Body of pancreas (tissue), 4 donors: ENCODE results near the gene TUT7. TPM values are rescaled to one million over a fixed set of nuclear protein-coding genes. Genes with fewer than 3 reads are reported as not detected.
A peak's percentile ranks its signal among the peaks of the same experiment; 100 is the strongest.

Experiments
- ATAC-seq: fragments of 150-250 bp; one replicate; pipeline ENCODE4 v1.9.1; 2016
- DNase-seq, 4 donors: peaks; one replicate each; pipeline ENCODE4 v3.0.0-alpha.2; 2019
- H3K27ac ChIP-seq, 4 donors: fragments of 200-600 bp; sonication (generic); 1 replicate in 3 of 4; 2 replicates in 1 of 4; pipeline versions ENCODE4 v1.5.1 to v1.6.1; 2016 to 2019; ENCODE audit warnings: mild to moderate bottlenecking in 1 of 4, mixed read lengths in 1 of 4, moderate library complexity in 1 of 4
- H3K27me3 ChIP-seq, 2 donors: fragments of 200-600 bp; sonication (generic); one replicate each; pipeline ENCODE4 v1.6.0; 2016; ENCODE audit warnings: mild to moderate bottlenecking in 1 of 2
- H3K36me3 ChIP-seq, 2 donors: fragments of 200-600 bp; sonication (generic); replicated peaks in 1 of 2; 2 replicates each; pipeline ENCODE4 v1.5.1; 2016; ENCODE audit warnings: low read depth in 2 of 2; ENCODE audit not compliant: insufficient read depth in 1 of 2
- H3K4me1 ChIP-seq: fragments of 200-600 bp; sonication (generic); one replicate; pipeline ENCODE4 v1.6.0; 2016
- H3K4me3 ChIP-seq, 2 donors: fragments of 200-600 bp; sonication (generic); 1 replicate in 1 of 2; 2 replicates in 1 of 2; pipeline ENCODE4 v1.5.1; 2016 to 2019
- H3K9me3 ChIP-seq, 3 donors: fragments of 200-600 bp; sonication (generic); 1 replicate in 2 of 3; 2 replicates in 1 of 3; pipeline ENCODE4 v1.5.1; 2016
- CTCF ChIP-seq, 7 experiments: fragments of 450-650 bp in 4 of 7; fragments of 200-600 bp in 3 of 7; sonication (generic) in 3 of 7; IDR thresholded peaks; one replicate each; pipeline ENCODE4 v1.5.1; 2016 to 2019; ENCODE audit warnings: antibody characterized with exemption in 7 of 7
- POLR2A ChIP-seq, 3 donors: fragments of 450-650 bp; IDR thresholded peaks; one replicate each; pipeline ENCODE4 v1.6.1; 2016; ENCODE audit warnings: antibody characterized with exemption in 3 of 3, mild to moderate bottlenecking in 2 of 3
- WGBS, 2 donors: methylation state at CpG; one replicate each; pipeline ENCODE4 v1.1.5; 2017; 5-methylcytosine and 5-hydroxymethylcytosine counted together
- intact Hi-C: fragments of 100-400 bp; cut with DNase I; formaldehyde crosslinking; loops from one replicate; pipeline ENCODE4 v1.15.1; 2023
- total RNA-seq, 2 donors: library from RNA; depleted of rRNA; stranded (reverse); fragments of >200 nt; gene quantifications; one replicate each; pipeline ENCODE4 v1.1.0, GENCODE V29; 2016

The TUT7 gene
- total RNA-seq, 2 donors from 2014 or later = 24.4 to 60.3 TPM

DNA sequence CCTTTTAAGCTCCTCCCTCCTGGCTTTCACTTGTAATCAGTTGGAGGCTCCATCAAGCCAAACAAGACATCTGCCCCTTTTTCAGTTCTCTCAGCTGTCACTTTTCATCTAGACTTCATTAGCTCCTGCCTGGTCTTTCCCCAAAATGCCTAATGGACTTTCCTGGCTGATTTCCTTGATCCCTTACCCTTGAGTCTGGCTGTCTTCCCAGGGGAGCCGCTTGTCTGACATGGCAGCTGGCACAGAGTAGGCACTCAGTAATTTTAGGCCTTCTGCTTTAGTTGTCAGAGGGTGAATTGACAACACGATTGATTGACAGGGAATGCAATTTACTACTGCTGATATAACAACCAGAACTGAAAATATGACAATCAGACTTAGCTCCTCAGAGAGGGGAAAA, 96.8 kb downstream of the TUT7 start:
- no peaks in the 10 kb centered on the region for H3K27me3 ChIP-seq
- no peak for ATAC-seq
- DNase-seq = no peak
- no peaks in the 10 kb centered on the region for H3K9me3 ChIP-seq
- TF ChIP-seq POLR2A (IDR thresholded peaks at IDR 0.05) = no peak
- no peak for TF ChIP-seq CTCF (IDR thresholded peaks at IDR 0.05)
- 55 to 84% methylated on average over 2 of the region's 2 CpGs for WGBS, 2 donors
- no peak overlapping the region for H3K4me3 ChIP-seq
- no peaks in the 10 kb centered on the region for H3K36me3 ChIP-seq
- H3K27ac ChIP-seq = no peak overlapping the region
- peaks cover 5% of the 10 kb centered on the region for H3K4me1 ChIP-seq
- intact Hi-C loops = no loop called here

GRCh38 chr9:86256653-86257052, 97.6 kb downstream of the TUT7 start:
- Histone ChIP-seq H3K27ac (peak overlapping the region in 1 of 4 donors; percentile 12), H3K4me1 (peaks cover 5% of the 10 kb centered on the region), H3K4me3 (no peak overlapping the region), H3K27me3 (no peaks in the 10 kb centered on the region), H3K9me3 (no peaks in the 10 kb centered on the region), H3K36me3 (no peaks in the 10 kb centered on the region)
- WGBS, 2 donors = 55 to 63% methylated on average over 3 of the region's 3 CpGs
- DNase-seq = no peak
- intact Hi-C loops = no loop called here
- peak; percentile 30 for ATAC-seq
- TF ChIP-seq POLR2A (IDR thresholded peaks at IDR 0.05) (no peak), CTCF (IDR thresholded peaks at IDR 0.05) (no peak)

DNA sequence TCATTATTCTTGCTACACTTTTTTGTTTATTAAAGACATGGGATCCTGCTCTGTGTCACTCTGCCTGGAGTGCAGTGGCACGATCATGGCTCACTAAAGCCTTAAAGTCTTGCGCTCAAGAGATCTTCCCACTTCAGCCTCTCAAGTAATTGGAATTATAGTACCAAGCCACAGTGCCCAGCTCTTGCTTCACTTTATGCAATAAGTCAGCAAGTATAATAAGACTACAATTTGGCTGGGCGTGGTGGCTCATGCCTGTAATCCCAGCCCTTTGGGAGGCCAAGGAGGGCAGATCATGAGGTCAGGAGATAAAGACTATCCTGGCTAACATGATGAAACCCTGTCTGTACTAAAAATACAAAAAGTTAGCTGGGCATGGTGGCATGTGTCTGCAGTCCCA, 100.6 kb downstream of the TUT7 start:
- no peak for TF ChIP-seq CTCF (IDR thresholded peaks at IDR 0.05)
- no peak for TF ChIP-seq POLR2A (IDR thresholded peaks at IDR 0.05)

DNA sequence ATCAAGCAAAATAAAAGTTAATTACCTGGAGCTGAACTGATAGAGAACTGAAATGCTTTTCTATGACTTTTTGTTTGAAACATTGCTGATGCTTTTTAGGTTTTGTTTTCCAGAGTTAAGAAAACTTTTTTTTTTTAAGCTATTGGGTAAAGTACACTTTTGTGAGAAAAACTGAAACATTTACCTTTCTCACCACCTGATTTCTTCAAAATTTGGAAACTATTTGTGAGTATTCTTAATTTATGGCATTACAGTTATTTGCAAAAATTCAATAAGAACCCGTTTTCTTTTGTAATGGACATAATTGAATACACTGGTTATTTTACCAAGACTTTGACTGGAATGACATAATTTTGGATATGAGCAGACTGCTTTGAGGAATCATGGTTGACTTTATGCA, 101.3 kb downstream of the TUT7 start:
- DNase-seq (no peak), ATAC-seq (no peak)
- H3K4me3 ChIP-seq = no peak overlapping the region
- intact Hi-C loops = no loop called here
- WGBS, 2 donors = 83 to 93% methylated on average over 1 of the region's 1 CpG
- H3K27ac ChIP-seq = no peak overlapping the region
- peaks cover 5% of the 10 kb centered on the region for H3K4me1 ChIP-seq
- no peaks in the 10 kb centered on the region for H3K9me3 ChIP-seq
- H3K36me3 ChIP-seq = no peaks in the 10 kb centered on the region
- no peaks in the 10 kb centered on the region for H3K27me3 ChIP-seq
- TF ChIP-seq CTCF (IDR thresholded peaks at IDR 0.05) = no peak
- no peak for TF ChIP-seq POLR2A (IDR thresholded peaks at IDR 0.05)

More for the DNA sequence above, 100.6 kb downstream of the TUT7 start:
- Histone ChIP-seq H3K27ac (no peak overlapping the region), H3K9me3 (no peaks in the 10 kb centered on the region), H3K36me3 (no peaks in the 10 kb centered on the region), H3K4me1 (peaks cover 5% of the 10 kb centered on the region), H3K27me3 (no peaks in the 10 kb centered on the region), H3K4me3 (no peak overlapping the region)
- no peak for DNase-seq
- WGBS, 2 donors = 93 to 96% methylated on average over 3 of the region's 3 CpGs
- intact Hi-C loops = no loop called here
- ATAC-seq = no peak

DNA sequence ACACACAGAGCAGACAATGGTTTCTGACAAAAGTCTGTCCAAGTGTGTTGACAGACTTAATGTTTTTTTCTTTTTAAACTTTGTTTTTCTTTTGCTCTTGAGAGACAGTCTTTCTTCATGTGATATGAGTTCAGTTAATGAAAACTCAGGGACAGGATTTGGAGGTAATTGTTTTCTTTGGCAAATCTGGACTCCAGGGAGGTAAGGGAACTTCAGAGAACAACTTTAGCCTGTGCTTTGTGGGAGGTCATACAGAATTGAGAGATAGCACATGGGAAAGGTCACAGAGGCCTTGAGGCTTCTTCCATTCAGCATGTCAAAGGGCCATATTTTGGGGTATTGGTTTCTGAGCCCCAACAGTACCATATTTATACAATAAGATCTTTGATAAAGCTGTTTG, 104.1 kb downstream of the TUT7 start:
- no peak overlapping the region for H3K4me3 ChIP-seq
- no peaks in the 10 kb centered on the region for H3K27me3 ChIP-seq
- intact Hi-C loops = no loop called here
- ATAC-seq (no peak), DNase-seq (no peak)
- no peaks in the 10 kb centered on the region for H3K9me3 ChIP-seq
- H3K36me3 ChIP-seq = no peaks in the 10 kb centered on the region
- H3K27ac ChIP-seq = no peak overlapping the region
- TF ChIP-seq CTCF (IDR thresholded peaks at IDR 0.05) (no peak), POLR2A (IDR thresholded peaks at IDR 0.05) (no peak)
- H3K4me1 ChIP-seq = no peaks in the 10 kb centered on the region
